Ramos (cell line): Measurements from ENCODE around the gene ZAR1.
"Not testable (repeated sequence)": the region's sequence is repeated elsewhere in the genome, so short reads cannot be mapped to it uniquely, and the experiment has no call there.

Experiments used
- in situ Hi-C: fragments of 300-500 bp; cut with MboI; formaldehyde crosslinking; loops from one replicate; pipeline ENCODE4 v1.14.3; 2022; ENCODE audit warnings: low sequenced_read_pairs; ENCODE audit not compliant: unreplicated experiment

Gene ZAR1

GRCh38 chr4:48490012-48490679 lies at the start of gene ZAR1:
Gene ZAR1 (plus strand): TSS chr4:48490252. CDS start chr4:48490292, 40 bp downstream.
- in situ Hi-C loops, result no loop called here

GRCh38 chr4:48440914-48441313 lies 49.1 kb upstream of the ZAR1 start:
- in situ Hi-C loops, result not testable (repeated sequence)

GRCh38 chr4:48445704-48446103 lies 44.3 kb upstream of the ZAR1 start:
- in situ Hi-C loops, result no loop called here

- in situ Hi-C loops, result no loop called here
Observed at GRCh38 chr4:48446642-48447041, 43.4 kb upstream of the ZAR1 start.

GRCh38 chr4:48449151-48449550 lies 40.9 kb upstream of the ZAR1 start:
- in situ Hi-C loops, result no loop called here

- in situ Hi-C loops, result no loop called here
Observed at GRCh38 chr4:48450740-48451139, 39.3 kb upstream of the ZAR1 start.

- in situ Hi-C loops, result not testable (repeated sequence)
Observed at GRCh38 chr4:48451656-48452055, 38.4 kb upstream of the ZAR1 start.

- in situ Hi-C loops, result no loop called here
Observed at GRCh38 chr4:48454591-48454990, 35.5 kb upstream of the ZAR1 start.

- in situ Hi-C loops, result no loop called here
Observed at GRCh38 chr4:48461000-48461399, 29.1 kb upstream of the ZAR1 start.

GRCh38 chr4:48462363-48462762 lies 27.7 kb upstream of the ZAR1 start:
- in situ Hi-C loops, result no loop called here

- in situ Hi-C loops, result no loop called here
Observed at GRCh38 chr4:48467442-48467841, 22.6 kb upstream of the ZAR1 start.

GRCh38 chr4:48467891-48468290 lies 22.2 kb upstream of the ZAR1 start:
- in situ Hi-C loops, result no loop called here

GRCh38 chr4:48470137-48470536 lies 19.9 kb upstream of the ZAR1 start:
- in situ Hi-C loops, result no loop called here

GRCh38 chr4:48470570-48470969 lies 19.5 kb upstream of the ZAR1 start:
- in situ Hi-C loops, result no loop called here

GRCh38 chr4:48472794-48473193 lies 17.3 kb upstream of the ZAR1 start:
- in situ Hi-C loops, result no loop called here

- in situ Hi-C loops, result no loop called here
Observed at GRCh38 chr4:48475770-48476169, 14.3 kb upstream of the ZAR1 start.

GRCh38 chr4:48478273-48478672 lies 11.8 kb upstream of the ZAR1 start:
- in situ Hi-C loops, result no loop called here

GRCh38 chr4:48481581-48481980 lies 8.5 kb upstream of the ZAR1 start:
- in situ Hi-C loops, result no loop called here

GRCh38 chr4:48483006-48483776 lies 6.9 kb upstream of the ZAR1 start, which contains the start of gene SLC10A4:
Gene SLC10A4 (plus strand): TSS chr4:48483343. CDS start chr4:48483562, 219 bp downstream.
- in situ Hi-C loops, result no loop called here

- in situ Hi-C loops, result no loop called here
Observed at GRCh38 chr4:48483777-48484493, 6.1 kb upstream of the ZAR1 start.
